Adipocyte (in vitro differentiated cells): ENCODE measurements around the gene ZNF17.

Source experiments
- DNase-seq: peaks from one replicate; pipeline ENCODE4 v3.0.0-alpha.2; 2015; ENCODE audit warnings: low read depth
- H3K27me3 ChIP-seq: replicated peaks from 2 replicates; pipeline ENCODE4 v1.7.0; 2013; ENCODE audit warnings: mild to moderate bottlenecking, low read length, moderate library complexity; ENCODE audit not compliant: control insufficient read depth, insufficient read depth
- H3K36me3 ChIP-seq: 2 replicates; pipeline ENCODE4 v1.7.0; 2013; ENCODE audit warnings: low read length, mild to moderate bottlenecking, moderate library complexity; ENCODE audit not compliant: control insufficient read depth, insufficient read depth, severe bottlenecking
- H3K4me1 ChIP-seq: 2 replicates; pipeline ENCODE4 v1.7.0; 2013; ENCODE audit warnings: mild to moderate bottlenecking, low read length, moderate library complexity; ENCODE audit not compliant: control insufficient read depth, insufficient read depth
- H3K4me3 ChIP-seq: 2 replicates; pipeline ENCODE4 v1.7.0; 2013; ENCODE audit warnings: mild to moderate bottlenecking, low read length, moderate library complexity
- H3K9ac ChIP-seq: 2 replicates; pipeline ENCODE4 v1.7.0; 2013; ENCODE audit warnings: mild to moderate bottlenecking, low read length, moderate library complexity
- H3K9me3 ChIP-seq: 2 replicates; pipeline ENCODE4 v1.7.0; 2013; ENCODE audit warnings: mild to moderate bottlenecking, low read length, moderate library complexity; ENCODE audit not compliant: control insufficient read depth

ZNF17 gene

GRCh38 chr19:57382806-57383488 lies 28.0 kb upstream of the ZNF17 start:
- H3K9me3 ChIP-seq, result peaks cover 14% of the 10 kb centered on the region
- H3K4me3 ChIP-seq, result no peak overlapping the region
- no peak overlapping the region for H3K9ac ChIP-seq
- H3K27me3 ChIP-seq, result no peaks in the 10 kb centered on the region
- no peaks in the 10 kb centered on the region for H3K4me1 ChIP-seq
- H3K36me3 ChIP-seq, result peaks cover 12% of the 10 kb centered on the region
- no peak for DNase-seq

DNA sequence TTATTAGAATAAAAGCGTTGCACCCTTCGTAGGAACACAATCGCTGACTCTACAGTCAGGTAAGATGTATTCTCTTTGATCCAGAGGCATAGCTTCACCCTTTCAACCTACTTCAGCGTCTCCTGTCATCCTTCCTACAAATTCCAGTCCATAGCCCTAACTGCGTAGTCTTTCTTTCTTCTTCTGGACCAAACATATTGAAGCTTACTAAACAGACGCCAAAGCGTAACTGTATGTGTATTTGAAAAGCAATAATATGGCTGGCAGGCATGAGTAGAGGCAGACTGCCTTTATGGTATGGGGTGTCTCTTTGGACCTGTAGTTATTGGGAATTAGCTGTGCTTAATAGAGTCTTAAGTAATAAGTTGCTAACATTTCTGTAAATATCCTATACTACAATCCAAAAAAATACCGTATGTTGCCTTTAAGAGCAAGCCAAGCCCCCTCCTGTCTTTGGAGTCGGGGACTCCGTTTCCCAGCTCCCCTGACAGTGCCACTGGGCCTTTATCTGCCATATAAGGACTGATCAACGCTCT lies 21.7 kb upstream of the ZNF17 start:
- Histone ChIP-seq H3K27me3 (no peaks in the 10 kb centered on the region), H3K4me1 (peaks cover 15% of the 10 kb centered on the region), H3K36me3 (no peaks in the 10 kb centered on the region), H3K9me3 (no peaks in the 10 kb centered on the region), H3K4me3 (peak overlapping the region; percentile 98), H3K9ac (peak overlapping the region; percentile 98)
- no peak for DNase-seq

- peak within 1 kb of the TSS; percentile 98 for H3K4me3 ChIP-seq
- H3K36me3 ChIP-seq, result no peaks in the 10 kb centered on the region
- peak; percentile 99 for DNase-seq
These were observed 21.0 kb upstream of the ZNF17 start, which contains the start of gene ZNF548 for GRCh38 chr19:57389730-57390598. ZNF548 (plus strand) TSS chr19:57389854; CDS start chr19:57390100, 246 bp downstream.

DNA sequence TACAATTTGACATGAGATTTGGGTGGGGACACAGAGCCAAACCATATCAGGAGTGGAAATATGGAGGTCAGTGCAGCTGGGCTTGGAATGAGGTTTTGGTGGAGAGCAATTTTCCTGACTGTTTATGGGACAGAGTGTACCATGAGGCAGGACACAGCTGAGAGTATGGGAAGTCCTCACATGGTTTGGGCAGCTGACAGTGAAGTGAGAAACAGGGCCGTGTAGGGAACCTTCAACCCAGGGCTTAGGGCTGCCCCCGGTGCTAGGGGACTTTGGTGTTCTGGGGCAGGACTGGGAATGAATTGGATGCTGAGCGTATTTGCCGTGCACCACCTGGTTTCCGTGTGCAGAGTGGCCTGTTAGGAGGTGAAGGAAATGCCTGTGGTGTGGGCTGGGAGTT lies 15.3 kb upstream of the ZNF17 start:
- Histone ChIP-seq H3K4me3 (no peak overlapping the region), H3K36me3 (peaks cover 42% of the 10 kb centered on the region), H3K27me3 (no peaks in the 10 kb centered on the region), H3K9me3 (peaks cover 20% of the 10 kb centered on the region), H3K9ac (no peak overlapping the region), H3K4me1 (peaks cover 7% of the 10 kb centered on the region)
- no peak for DNase-seq

More at GRCh38 chr19:57389730-57390598, 21.0 kb upstream of the ZNF17 start, which contains the start of gene ZNF548:
- H3K9me3 ChIP-seq, result no peaks in the 10 kb centered on the region
- H3K27me3 ChIP-seq, result no peaks in the 10 kb centered on the region
- peaks cover 15% of the 10 kb centered on the region for H3K4me1 ChIP-seq
- peak within 1 kb of the TSS; percentile 98 for H3K9ac ChIP-seq

DNA sequence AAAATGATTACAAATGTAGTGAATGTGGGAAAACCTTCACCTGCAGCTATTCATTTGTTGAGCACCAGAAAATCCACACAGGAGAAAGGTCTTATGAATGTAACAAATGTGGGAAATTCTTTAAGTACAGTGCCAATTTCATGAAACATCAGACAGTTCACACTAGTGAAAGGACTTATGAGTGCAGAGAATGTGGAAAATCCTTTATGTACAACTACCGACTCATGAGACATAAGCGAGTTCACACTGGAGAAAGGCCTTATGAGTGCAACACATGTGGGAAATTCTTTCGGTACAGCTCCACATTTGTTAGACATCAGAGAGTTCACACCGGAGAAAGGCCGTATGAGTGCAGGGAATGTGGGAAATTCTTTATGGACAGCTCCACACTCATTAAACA lies 12.1 kb upstream of the ZNF17 start:
- Histone ChIP-seq H3K4me3 (no peak overlapping the region), H3K27me3 (no peaks in the 10 kb centered on the region), H3K9me3 (peaks cover 20% of the 10 kb centered on the region), H3K9ac (no peak overlapping the region), H3K36me3 (peaks cover 42% of the 10 kb centered on the region), H3K4me1 (no peaks in the 10 kb centered on the region)
- DNase-seq, result no peak

DNA sequence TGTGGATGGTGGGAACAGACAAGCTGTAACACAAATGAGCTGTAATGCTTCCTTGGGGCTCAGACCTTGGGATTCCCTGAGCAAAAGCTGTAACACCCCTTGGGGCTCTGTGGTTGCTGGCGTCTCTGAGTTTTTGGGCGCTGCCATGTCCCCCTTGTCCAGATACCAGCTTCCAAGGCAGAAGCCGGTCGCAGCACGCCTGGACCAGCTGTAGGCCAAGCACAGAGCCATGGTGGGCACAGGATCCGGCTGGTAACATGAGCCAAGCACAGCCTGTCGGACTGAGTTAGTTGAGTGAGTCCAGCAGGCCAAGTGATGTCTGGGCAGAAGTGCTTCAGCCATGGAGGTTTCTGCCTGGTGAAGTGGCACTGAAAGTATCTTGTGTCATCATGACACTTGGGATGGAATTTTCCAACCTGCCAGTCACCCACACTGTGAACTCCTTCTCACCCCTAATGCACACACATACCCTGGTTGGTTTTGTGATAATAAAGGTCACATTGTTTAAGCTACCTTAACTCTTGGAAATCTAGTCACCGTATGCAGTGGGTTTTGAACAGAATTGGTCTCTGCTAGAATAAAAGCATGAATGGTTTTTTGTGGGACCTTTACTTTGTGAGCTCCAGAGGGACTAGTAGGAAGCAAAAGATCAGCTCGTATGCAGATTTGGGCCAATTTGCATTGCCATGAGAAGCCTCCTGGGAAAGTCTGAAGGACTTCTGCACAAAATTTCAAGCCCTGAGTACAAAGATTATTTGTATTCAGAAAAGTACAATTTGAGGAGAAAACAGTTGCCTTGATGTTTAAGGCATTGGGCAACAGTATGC lies 7.0 kb upstream of the ZNF17 start:
- Histone ChIP-seq H3K9me3 (peaks cover 8% of the 10 kb centered on the region), H3K4me3 (no peak overlapping the region), H3K27me3 (no peaks in the 10 kb centered on the region), H3K4me1 (no peaks in the 10 kb centered on the region), H3K36me3 (peaks cover 13% of the 10 kb centered on the region), H3K9ac (no peak overlapping the region)
- DNase-seq, result no peak

GRCh38 chr19:57406516-57407123 lies 4.3 kb upstream of the ZNF17 start:
- Histone ChIP-seq H3K4me1 (peaks cover 7% of the 10 kb centered on the region), H3K9me3 (no peaks in the 10 kb centered on the region), H3K4me3 (no peak overlapping the region), H3K36me3 (no peaks in the 10 kb centered on the region), H3K27me3 (no peaks in the 10 kb centered on the region), H3K9ac (no peak overlapping the region)
- DNase-seq, result peak; percentile 83

DNA sequence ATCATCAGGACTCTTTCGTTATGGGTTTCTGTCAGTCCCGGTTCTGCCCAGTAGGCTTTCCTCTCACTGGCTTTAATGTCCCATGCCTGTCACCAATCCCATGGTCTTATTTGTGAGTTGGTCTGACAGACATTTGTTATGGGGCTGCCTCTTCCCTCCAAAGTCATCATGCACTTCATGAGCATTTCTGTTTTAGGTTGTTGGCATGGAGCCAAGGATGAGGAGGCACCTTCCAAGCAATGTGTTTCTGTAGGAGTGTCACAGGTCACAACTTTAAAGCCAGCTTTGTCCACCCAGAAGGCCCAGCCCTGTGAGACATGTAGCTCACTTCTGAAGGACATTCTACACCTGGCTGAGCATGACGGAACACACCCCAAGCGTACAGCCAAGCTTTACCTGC lies 8.5 kb downstream of the ZNF17 start:
- no peak overlapping the region for H3K9ac ChIP-seq
- peaks cover 26% of the 10 kb centered on the region for H3K9me3 ChIP-seq
- H3K27me3 ChIP-seq, result no peaks in the 10 kb centered on the region
- no peak for DNase-seq
- H3K4me1 ChIP-seq, result no peaks in the 10 kb centered on the region
- no peak overlapping the region for H3K4me3 ChIP-seq
- peaks cover 54% of the 10 kb centered on the region for H3K36me3 ChIP-seq

- Histone ChIP-seq H3K27me3 (no peaks in the 10 kb centered on the region), H3K4me1 (no peaks in the 10 kb centered on the region), H3K36me3 (peaks cover 47% of the 10 kb centered on the region), H3K9me3 (peaks cover 26% of the 10 kb centered on the region), H3K9ac (no peak overlapping the region), H3K4me3 (no peak overlapping the region)
- no peak for DNase-seq
These were observed 10.1 kb downstream of the ZNF17 start for GRCh38 chr19:57421037-57421436.

DNA sequence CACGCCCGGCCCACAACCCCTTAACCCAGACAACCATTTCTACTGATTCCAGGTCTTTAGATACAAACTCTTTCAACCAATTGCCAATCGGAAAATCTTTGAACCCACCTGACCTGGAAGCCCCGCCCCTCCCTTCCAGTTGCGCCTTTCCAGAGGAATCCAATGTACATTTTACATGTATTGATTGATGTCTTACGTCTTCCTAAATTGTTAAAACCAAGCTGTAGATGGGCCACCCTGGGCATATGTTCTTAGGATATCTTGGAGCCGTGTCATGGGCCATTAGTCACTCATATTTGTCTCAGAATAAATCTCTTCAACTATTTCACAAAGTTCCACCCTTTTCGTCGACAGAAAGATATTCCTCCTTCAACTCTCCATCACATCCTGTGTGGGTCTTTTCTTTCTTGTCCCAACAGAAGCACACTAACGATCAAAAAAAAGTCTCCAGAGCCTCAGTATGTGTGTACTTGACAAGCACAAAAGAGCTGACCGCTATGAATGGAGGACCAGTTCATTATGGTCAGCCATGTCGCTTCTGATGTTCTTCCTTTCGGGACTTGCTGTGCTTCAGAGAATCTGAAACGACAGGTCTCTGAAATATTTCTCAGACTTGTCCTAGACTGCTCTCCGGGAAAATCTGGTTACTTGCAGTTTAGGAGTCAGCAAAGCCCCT lies 23.6 kb downstream of the ZNF17 start:
- Histone ChIP-seq H3K36me3 (peaks cover 6% of the 10 kb centered on the region), H3K27me3 (no peaks in the 10 kb centered on the region), H3K9ac (peak overlapping the region; percentile 88), H3K9me3 (no peaks in the 10 kb centered on the region), H3K4me1 (peaks cover 16% of the 10 kb centered on the region), H3K4me3 (peak overlapping the region; percentile 95)
- DNase-seq, result no peak
